ENCODE data around the gene NPFFR1.

NPFFR1 gene

GRCh38 chr10:70295926-70296325 is 12.1 kb upstream of the NPFFR1 start:
- Histone ChIP-seq H3K4ac (ENCODE audit: low read length) (no peak overlapping the region), H3K4me2 (ENCODE audit: insufficient read depth, low read length, poor library complexity, severe bottlenecking) (no peak overlapping the region), H2AK5ac (ENCODE audit: low read depth, low read length) (no peak overlapping the region), H3K27ac (replicated peaks; ENCODE audit: low read length) (no peak overlapping the region), H2AFZ (ENCODE audit: low read length) (no peak overlapping the region), H4K8ac (ENCODE audit: low read depth, low read length) (no peak overlapping the region), H3K14ac (ENCODE audit: low read length) (no peak overlapping the region), H4K91ac (ENCODE audit: low read depth, low read length, poor library complexity) (no peak overlapping the region), H2BK5ac (ENCODE audit: low read length) (no peak overlapping the region), H2BK15ac (ENCODE audit: low read length) (no peak overlapping the region), H3K18ac (ENCODE audit: low read length) (no peak overlapping the region), H2BK120ac (ENCODE audit: low read depth, low read length) (no peak overlapping the region), H3K9me3 (replicated peaks in 1 of 2; ENCODE audit: control insufficient read depth in 2 of 2, insufficient read depth in 1 of 2, low read depth in 1 of 2, low read length in 2 of 2) (no peaks in the 10 kb centered on the region), H3K23ac (ENCODE audit: low read depth, low read length, poor library complexity) (no peak overlapping the region), H3K4me1 (ENCODE audit: control insufficient read depth in 2 of 2, insufficient read depth in 1 of 2, low read depth in 1 of 2, low read length in 2 of 2) (peaks cover 0 to 3% of the 10 kb centered on the region in 2 donors), H3K4me3 (ENCODE audit: low read length in 2 of 2) (no peak overlapping the region), H2BK12ac (ENCODE audit: low read length) (no peak overlapping the region), H3K9ac (ENCODE audit: low read depth, low read length, poor library complexity) (no peak overlapping the region), H3K27me3 (ENCODE audit: control insufficient read depth in 3 of 3, insufficient read depth in 3 of 3, low read depth in 1 of 3, low read length in 3 of 3) (no peaks in the 10 kb centered on the region), H3K36me3 (replicated peaks in 1 of 2; ENCODE audit: control insufficient read depth in 2 of 2, insufficient read depth in 2 of 2, low read length in 2 of 2) (peaks cover 8 to 12% of the 10 kb centered on the region in 2 donors), H3K79me1 (ENCODE audit: low read depth, low read length) (no peaks in the 10 kb centered on the region)
- WGBS, 2 donors (ENCODE audit: extremely low coverage in 2 of 2, insufficient read length in 2 of 2, insufficient replicate concordance in 1 of 2): no CpG with 5 or more reads among the region's 7 CpGs
- no peak for DNase-seq (ENCODE audit: low spot score)

- Histone ChIP-seq H2BK15ac (ENCODE audit: low read length) (no peak overlapping the region), H2AFZ (ENCODE audit: low read length) (no peak overlapping the region), H3K27ac (replicated peaks; ENCODE audit: low read length) (no peak overlapping the region), H2BK120ac (ENCODE audit: low read depth, low read length) (no peak overlapping the region), H3K9me3 (replicated peaks in 1 of 2; ENCODE audit: control insufficient read depth in 2 of 2, insufficient read depth in 1 of 2, low read depth in 1 of 2, low read length in 2 of 2) (no peaks in the 10 kb centered on the region), H2BK12ac (ENCODE audit: low read length) (no peak overlapping the region), H2AK5ac (ENCODE audit: low read depth, low read length) (no peak overlapping the region), H3K9ac (ENCODE audit: low read depth, low read length, poor library complexity) (no peak overlapping the region), H3K4me1 (ENCODE audit: control insufficient read depth in 2 of 2, insufficient read depth in 1 of 2, low read depth in 1 of 2, low read length in 2 of 2) (peaks cover 0 to 3% of the 10 kb centered on the region in 2 donors), H3K4me2 (ENCODE audit: insufficient read depth, low read length, poor library complexity, severe bottlenecking) (no peak overlapping the region), H3K4ac (ENCODE audit: low read length) (no peak overlapping the region), H4K91ac (ENCODE audit: low read depth, low read length, poor library complexity) (no peak overlapping the region), H3K36me3 (replicated peaks in 1 of 2; ENCODE audit: control insufficient read depth in 2 of 2, insufficient read depth in 2 of 2, low read length in 2 of 2) (peaks cover 4 to 6% of the 10 kb centered on the region in 2 donors), H3K79me1 (ENCODE audit: low read depth, low read length) (no peaks in the 10 kb centered on the region), H3K14ac (ENCODE audit: low read length) (no peak overlapping the region), H4K8ac (ENCODE audit: low read depth, low read length) (no peak overlapping the region), H3K4me3 (ENCODE audit: low read length in 2 of 2) (no peak overlapping the region), H2BK5ac (ENCODE audit: low read length) (no peak overlapping the region), H3K27me3 (ENCODE audit: control insufficient read depth in 3 of 3, insufficient read depth in 3 of 3, low read depth in 1 of 3, low read length in 3 of 3) (no peaks in the 10 kb centered on the region), H3K18ac (ENCODE audit: low read length) (no peak overlapping the region), H3K23ac (ENCODE audit: low read depth, low read length, poor library complexity) (no peak overlapping the region)
- no CpG with 5 or more reads among the region's 3 CpGs for WGBS, 2 donors (ENCODE audit: extremely low coverage in 2 of 2, insufficient read length in 2 of 2, insufficient replicate concordance in 1 of 2)
- no peak for DNase-seq (ENCODE audit: low spot score)
Observed at GRCh38 chr10:70295321-70295720, 11.5 kb upstream of the NPFFR1 start.

GRCh38 chr10:70293169-70293843 is 9.5 kb upstream of the NPFFR1 start:
- Histone ChIP-seq H3K27me3 (ENCODE audit: control insufficient read depth in 3 of 3, insufficient read depth in 3 of 3, low read depth in 1 of 3, low read length in 3 of 3) (no peaks in the 10 kb centered on the region), H3K14ac (ENCODE audit: low read length) (no peak overlapping the region), H3K9ac (ENCODE audit: low read depth, low read length, poor library complexity) (no peak overlapping the region), H3K9me3 (replicated peaks in 1 of 2; ENCODE audit: control insufficient read depth in 2 of 2, insufficient read depth in 1 of 2, low read depth in 1 of 2, low read length in 2 of 2) (no peaks in the 10 kb centered on the region), H3K18ac (ENCODE audit: low read length) (no peak overlapping the region), H3K23ac (ENCODE audit: low read depth, low read length, poor library complexity) (no peak overlapping the region), H2BK15ac (ENCODE audit: low read length) (no peak overlapping the region), H3K36me3 (replicated peaks in 1 of 2; ENCODE audit: control insufficient read depth in 2 of 2, insufficient read depth in 2 of 2, low read length in 2 of 2) (no peaks in the 10 kb centered on the region), H2AK5ac (ENCODE audit: low read depth, low read length) (no peak overlapping the region), H4K8ac (ENCODE audit: low read depth, low read length) (no peak overlapping the region), H2BK5ac (ENCODE audit: low read length) (no peak overlapping the region), H2BK12ac (ENCODE audit: low read length) (no peak overlapping the region), H3K79me1 (ENCODE audit: low read depth, low read length) (no peaks in the 10 kb centered on the region), H3K27ac (replicated peaks; ENCODE audit: low read length) (no peak overlapping the region), H2BK120ac (ENCODE audit: low read depth, low read length) (no peak overlapping the region), H4K91ac (ENCODE audit: low read depth, low read length, poor library complexity) (no peak overlapping the region), H2AFZ (ENCODE audit: low read length) (no peak overlapping the region), H3K4me1 (ENCODE audit: control insufficient read depth in 2 of 2, insufficient read depth in 1 of 2, low read depth in 1 of 2, low read length in 2 of 2) (peaks cover 0 to 3% of the 10 kb centered on the region in 2 donors), H3K4ac (ENCODE audit: low read length) (no peak overlapping the region), H3K4me2 (ENCODE audit: insufficient read depth, low read length, poor library complexity, severe bottlenecking) (no peak overlapping the region), H3K4me3 (ENCODE audit: low read length in 2 of 2) (no peak overlapping the region)
- no peak for DNase-seq (ENCODE audit: low spot score)
- no CpG with 5 or more reads among the region's 8 CpGs for WGBS, 2 donors (ENCODE audit: extremely low coverage in 2 of 2, insufficient read length in 2 of 2, insufficient replicate concordance in 1 of 2)

- Histone ChIP-seq H2AK5ac (ENCODE audit: low read depth, low read length) (no peak overlapping the region), H2BK12ac (ENCODE audit: low read length) (no peak overlapping the region), H2AFZ (ENCODE audit: low read length) (no peak overlapping the region), H4K91ac (ENCODE audit: low read depth, low read length, poor library complexity) (no peak overlapping the region), H3K14ac (ENCODE audit: low read length) (no peak overlapping the region), H2BK5ac (ENCODE audit: low read length) (no peak overlapping the region), H3K36me3 (replicated peaks in 1 of 2; ENCODE audit: control insufficient read depth in 2 of 2, insufficient read depth in 2 of 2, low read length in 2 of 2) (no peaks in the 10 kb centered on the region), H3K27ac (replicated peaks; ENCODE audit: low read length) (no peak overlapping the region), H3K18ac (ENCODE audit: low read length) (no peak overlapping the region), H3K4me1 (ENCODE audit: control insufficient read depth in 2 of 2, insufficient read depth in 1 of 2, low read depth in 1 of 2, low read length in 2 of 2) (peaks cover 0 to 2% of the 10 kb centered on the region in 2 donors), H2BK120ac (ENCODE audit: low read depth, low read length) (no peak overlapping the region), H3K4ac (ENCODE audit: low read length) (no peak overlapping the region), H3K27me3 (ENCODE audit: control insufficient read depth in 3 of 3, insufficient read depth in 3 of 3, low read depth in 1 of 3, low read length in 3 of 3) (peaks cover 0 to 11% (median 0%) of the 10 kb centered on the region in 3 experiments), H3K23ac (ENCODE audit: low read depth, low read length, poor library complexity) (no peak overlapping the region), H3K9ac (ENCODE audit: low read depth, low read length, poor library complexity) (peak overlapping the region; percentile 31), H3K9me3 (replicated peaks in 1 of 2; ENCODE audit: control insufficient read depth in 2 of 2, insufficient read depth in 1 of 2, low read depth in 1 of 2, low read length in 2 of 2) (no peaks in the 10 kb centered on the region), H3K79me1 (ENCODE audit: low read depth, low read length) (no peaks in the 10 kb centered on the region), H3K4me2 (ENCODE audit: insufficient read depth, low read length, poor library complexity, severe bottlenecking) (no peak overlapping the region), H4K8ac (ENCODE audit: low read depth, low read length) (no peak overlapping the region), H3K4me3 (ENCODE audit: low read length in 2 of 2) (no peak overlapping the region), H2BK15ac (ENCODE audit: low read length) (no peak overlapping the region)
- DNase-seq (ENCODE audit: low spot score): no peak
- WGBS, 2 donors (ENCODE audit: extremely low coverage in 2 of 2, insufficient read length in 2 of 2, insufficient replicate concordance in 1 of 2): no CpG with 5 or more reads among the region's 5 CpGs
Observed at GRCh38 chr10:70292004-70292403, 8.2 kb upstream of the NPFFR1 start.

All from neuronal stem cell (in vitro differentiated cells).